Right ventricle myocardium inferior (tissue), 1 donor: ENCODE results near the gene OAF. TPM values are rescaled to one million over a fixed set of nuclear protein-coding genes. Genes with fewer than 3 reads are reported as not detected.
"Not testable (repeated sequence)": the region's sequence is repeated elsewhere in the genome, so short reads cannot be mapped to it uniquely, and the experiment has no call there.

ENCODE experiments used
- ATAC-seq: fragments of 200-7000 bp; cut with Tn5 transposase; one replicate; pipeline ENCODE4 v1.9.1; 2020; ENCODE audit warnings: mild to moderate bottlenecking, moderate library complexity
- DNase-seq: peaks from one replicate; pipeline ENCODE4 v3.0.0; 2021; ENCODE audit errors: missing footprints
- intact Hi-C: fragments of 100-400 bp; cut with DNase I; formaldehyde crosslinking; loops from one replicate; pipeline ENCODE4 v1.11.0; 2022
- total RNA-seq: library from RNA; stranded (reverse); fragmentation: NEBNext Ultra II Directional; extraction: Animal tissue kit (Norgen Biotek cat#: 25700); gene quantifications from one replicate; pipeline ENCODE4 v1.2.1, GENCODE V29; 2021
- donor health status: DM: no; HTN: yes; CAD: no; lungs with severe emphysema.

Gene OAF
- total RNA-seq, 1 donor from 2014 or later = 34.5 TPM

DNA sequence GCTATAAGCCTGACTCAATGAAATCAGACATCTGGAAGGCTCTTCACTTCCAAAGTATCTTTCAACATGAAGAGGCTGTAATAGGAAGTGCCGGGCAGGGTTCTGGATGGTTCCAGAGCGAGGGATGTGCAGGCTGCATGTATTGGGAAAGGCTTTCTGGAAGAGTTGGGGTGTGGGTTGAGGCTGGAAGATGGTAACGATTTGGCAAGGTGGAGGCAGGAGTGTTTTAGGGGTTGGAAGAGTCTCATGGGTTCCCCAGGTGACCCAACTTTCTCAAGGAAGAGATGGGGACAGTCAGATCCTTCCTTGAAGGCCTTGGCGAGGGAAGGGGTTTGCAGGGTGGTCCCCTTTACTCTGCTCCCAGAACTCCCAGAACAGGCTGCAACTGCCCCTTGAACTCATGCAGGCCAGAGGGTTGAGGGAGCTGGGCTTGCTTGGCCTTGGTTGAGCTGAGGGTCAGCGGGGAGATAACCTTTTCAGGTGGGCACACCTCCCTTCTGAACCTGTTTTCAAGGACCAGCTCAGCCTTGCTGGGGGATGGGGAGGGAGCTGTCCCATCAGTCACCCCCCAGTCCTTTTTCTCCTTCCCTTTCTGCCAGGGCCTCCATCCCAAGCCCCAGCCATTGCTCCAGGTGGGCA is 19.7 kb downstream of the OAF start:
- intact Hi-C loops = loop anchor here (1.0 kb wide), 1 partner anchor 58 kb away; no protein-coding TSS in a partner anchor

GRCh38 chr11:120231963-120232362 is 21.1 kb downstream of the OAF start:
- no peak for ATAC-seq
- intact Hi-C loops = no loop called here
- no peak for DNase-seq

More for the DNA sequence above, 19.7 kb downstream of the OAF start:
- no peak for DNase-seq
- no peak for ATAC-seq

GRCh38 chr11:120233207-120233803 is 22.5 kb downstream of the OAF start:
- ATAC-seq (no peak), DNase-seq (no peak)
- intact Hi-C loops = no loop called here

DNA sequence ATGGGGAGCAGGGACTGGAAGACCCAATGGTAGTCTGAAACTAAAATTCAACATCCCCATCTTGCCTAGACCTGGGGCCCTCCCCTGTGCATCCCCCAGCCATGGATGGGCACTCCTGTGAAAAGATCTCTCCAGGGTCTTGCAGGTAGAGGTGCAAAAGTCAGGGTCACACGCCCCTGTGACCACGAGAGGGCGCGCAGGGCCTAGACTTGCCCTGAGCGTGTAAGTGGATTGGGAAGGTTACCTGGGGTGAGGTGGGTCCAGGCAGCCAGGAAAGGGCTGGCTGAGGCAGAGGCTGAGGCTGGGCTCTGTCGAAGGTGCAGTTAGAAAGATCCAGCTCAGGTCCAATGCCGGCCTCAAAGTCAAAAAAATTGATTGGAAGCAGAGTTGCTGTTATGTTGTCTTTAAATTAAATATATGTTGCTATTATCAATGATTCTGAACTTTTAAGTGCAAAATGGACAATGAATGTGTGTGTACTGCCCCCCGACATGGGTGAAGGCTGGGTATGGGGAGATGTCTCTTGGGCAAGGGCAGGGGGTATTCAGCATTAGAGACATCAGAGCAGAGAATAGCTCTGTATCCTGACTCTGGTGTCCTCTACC is 24.3 kb downstream of the OAF start:
- ATAC-seq (peak; percentile 65), DNase-seq (peak; percentile 80)
- intact Hi-C loops = loop anchor here (1.0 kb wide), 1 partner anchor 68 kb away; no protein-coding TSS in a partner anchor

DNA sequence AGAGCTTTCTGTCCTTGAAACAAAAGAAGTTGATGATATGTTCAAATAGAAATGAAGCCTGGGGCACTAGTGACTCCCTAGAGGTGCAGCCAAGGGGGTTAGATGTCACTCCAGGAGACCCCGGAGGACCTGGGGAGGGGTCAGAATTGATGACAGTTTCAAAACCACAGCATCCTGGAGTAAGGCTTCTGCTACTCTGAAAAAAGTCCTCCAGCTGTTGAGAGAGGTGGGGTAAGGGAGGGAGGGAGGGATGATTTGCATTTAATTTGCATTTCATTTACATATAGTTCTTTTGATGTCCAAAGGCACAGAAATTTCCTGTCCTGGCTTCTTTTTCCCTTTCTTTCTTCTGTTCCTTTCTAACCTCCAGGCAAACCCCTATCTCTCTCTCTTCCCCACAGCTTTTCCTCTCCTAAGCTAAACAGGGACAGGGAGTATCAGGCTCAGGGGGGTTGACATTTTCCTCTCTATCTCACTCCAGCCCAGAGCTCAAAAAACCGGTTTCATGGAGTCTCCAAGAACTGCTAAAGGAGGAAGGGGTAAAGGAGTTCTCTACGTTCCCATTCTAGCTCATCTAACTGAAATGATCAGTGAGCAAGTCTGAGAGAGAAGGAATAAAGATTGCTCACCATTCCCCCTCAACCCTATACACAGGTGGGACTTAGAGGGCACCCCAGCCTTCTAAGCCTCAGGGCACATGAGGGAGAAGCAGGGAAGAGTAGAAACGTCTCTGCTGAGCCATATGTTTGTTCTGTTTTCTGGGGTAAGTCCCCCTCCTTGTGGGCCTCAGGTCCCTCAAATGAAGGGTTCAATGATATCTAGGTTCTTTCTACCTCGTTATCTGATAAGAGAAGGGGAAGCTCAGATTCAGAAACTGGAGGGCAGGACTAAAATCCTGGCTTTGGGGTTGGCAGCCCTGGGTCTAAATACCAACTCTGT is 25.6 kb downstream of the OAF start:
- DNase-seq = no peak
- intact Hi-C loops = no loop called here
- no peak for ATAC-seq

DNA sequence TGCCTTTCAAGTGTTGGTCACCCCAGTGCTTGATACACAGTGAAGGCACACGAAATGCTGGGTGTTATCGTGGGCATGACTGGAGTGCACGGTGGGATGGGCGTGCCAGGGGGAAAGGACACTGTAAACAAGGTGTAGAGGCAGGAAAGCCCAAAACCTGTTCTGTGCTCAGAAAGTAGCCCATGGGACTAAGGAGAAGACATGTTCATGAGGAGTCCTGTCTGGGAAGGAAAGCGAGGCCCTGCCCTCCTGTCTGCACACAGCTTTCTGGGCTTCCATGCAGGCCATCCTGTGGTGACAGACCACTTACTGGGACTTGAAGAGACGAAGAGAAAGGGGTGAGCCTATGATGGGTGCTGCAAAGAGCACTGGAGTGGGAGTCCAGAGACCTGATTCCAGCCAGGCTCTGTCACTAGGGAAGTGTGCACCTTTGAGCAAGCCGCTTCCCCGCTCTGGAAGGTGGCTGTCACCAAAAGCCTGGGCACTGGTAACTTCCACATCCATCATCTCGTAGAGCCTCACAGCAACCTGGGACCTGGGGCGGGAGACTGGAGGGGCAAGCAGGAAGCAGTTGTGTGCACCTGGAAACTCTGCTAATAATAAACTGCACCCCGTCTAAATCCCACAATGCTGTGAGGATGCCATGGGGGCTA is 28.3 kb downstream of the OAF start:
- intact Hi-C loops = no loop called here
- ATAC-seq (no peak), DNase-seq (no peak)

DNA sequence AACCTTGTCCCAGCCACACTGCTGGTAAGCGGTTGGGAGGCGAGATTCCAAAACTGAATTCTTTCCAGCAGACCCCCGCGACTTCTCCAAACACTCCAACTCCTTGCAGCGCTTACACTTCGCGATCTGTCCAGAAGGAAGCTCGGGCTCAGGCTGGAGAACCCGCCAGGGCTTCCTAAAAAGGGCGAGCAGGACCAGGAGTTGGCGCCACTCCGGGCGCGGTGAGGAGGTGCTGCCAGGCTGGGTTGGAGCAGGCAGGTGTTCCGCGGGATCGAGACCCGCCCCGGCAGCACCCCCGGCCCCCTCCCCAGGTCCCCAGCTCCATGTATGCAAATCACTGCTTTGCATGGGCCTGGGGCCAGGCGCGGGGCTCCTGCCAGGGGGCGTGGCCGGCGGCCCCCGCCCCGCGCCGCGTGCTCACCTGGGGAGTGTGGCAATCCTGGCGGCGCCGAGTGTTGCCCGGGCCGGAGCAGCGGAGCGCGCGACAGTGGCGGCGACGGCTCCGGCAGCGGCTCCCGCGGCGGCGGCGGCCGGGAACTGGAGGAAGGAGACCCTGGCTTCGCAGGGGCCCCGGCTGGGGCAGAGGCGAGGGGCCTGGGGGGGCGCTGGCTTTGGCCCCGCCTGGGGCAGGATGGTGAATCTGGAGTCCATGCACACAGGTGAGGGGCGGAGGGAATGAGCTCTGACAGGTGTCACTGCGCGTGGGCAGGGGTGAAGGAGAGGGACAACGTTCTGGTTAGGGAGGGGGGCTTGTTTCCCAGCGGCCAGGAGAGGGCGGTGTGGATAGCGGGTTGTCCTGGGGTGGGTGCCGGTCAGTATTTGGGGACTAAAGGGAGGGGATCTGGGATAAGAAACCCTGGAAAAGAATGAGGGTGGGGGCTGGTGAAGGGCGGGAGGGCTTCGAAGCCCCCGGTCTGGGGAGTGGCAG is 29.1 kb downstream of the OAF start, which contains the start of gene POU2F3:
POU2F3 (plus strand) TSS at position 428 of the 928 bp plus-strand sequence; CDS start at position 632, 204 bp downstream.
- intact Hi-C loops = no loop called here
- DNase-seq = no peak

GRCh38 chr11:120240866-120241265 is 30.0 kb downstream of the OAF start:
- ATAC-seq (no peak), DNase-seq (no peak)
- intact Hi-C loops = no loop called here

More for the DNA sequence above, 29.1 kb downstream of the OAF start, which contains the start of gene POU2F3:
- ATAC-seq = no peak

GRCh38 chr11:120241277-120241676 is 30.4 kb downstream of the OAF start:
- DNase-seq (no peak), ATAC-seq (no peak)
- intact Hi-C loops = no loop called here

- intact Hi-C loops = no loop called here
- DNase-seq = no peak
- no peak for ATAC-seq
Measured at GRCh38 chr11:120243221-120243620, 32.4 kb downstream of the OAF start.

- ATAC-seq = no peak
- intact Hi-C loops = no loop called here
Measured at GRCh38 chr11:120244476-120245365, 33.9 kb downstream of the OAF start.

DNA sequence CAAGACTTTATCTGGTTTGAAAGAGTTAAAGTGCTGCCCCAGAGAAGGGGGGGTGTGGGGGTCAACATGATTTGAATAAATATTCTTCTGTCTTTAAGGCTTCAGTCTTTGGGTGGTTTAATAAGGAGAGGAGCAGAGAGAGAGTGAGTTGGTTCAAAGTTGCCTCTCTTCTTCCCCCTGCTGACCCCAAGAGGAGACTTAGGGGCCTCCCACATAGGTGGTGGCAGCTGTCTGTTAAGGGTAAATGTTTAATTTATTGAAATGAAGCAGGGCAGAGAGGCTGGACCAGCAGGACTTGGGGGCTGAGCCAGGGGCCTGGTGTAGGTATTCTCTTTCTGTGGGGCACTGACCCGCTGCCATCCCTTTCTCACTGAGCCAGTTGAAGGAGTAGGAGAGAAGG is 34.6 kb downstream of the OAF start:
- intact Hi-C loops = no loop called here
- DNase-seq = no peak
- ATAC-seq = no peak

More at GRCh38 chr11:120244476-120245365, 33.9 kb downstream of the OAF start:
- no peak for DNase-seq

GRCh38 chr11:120248551-120249278 is 37.9 kb downstream of the OAF start:
- DNase-seq (no peak), ATAC-seq (no peak)
- intact Hi-C loops = no loop called here

DNA sequence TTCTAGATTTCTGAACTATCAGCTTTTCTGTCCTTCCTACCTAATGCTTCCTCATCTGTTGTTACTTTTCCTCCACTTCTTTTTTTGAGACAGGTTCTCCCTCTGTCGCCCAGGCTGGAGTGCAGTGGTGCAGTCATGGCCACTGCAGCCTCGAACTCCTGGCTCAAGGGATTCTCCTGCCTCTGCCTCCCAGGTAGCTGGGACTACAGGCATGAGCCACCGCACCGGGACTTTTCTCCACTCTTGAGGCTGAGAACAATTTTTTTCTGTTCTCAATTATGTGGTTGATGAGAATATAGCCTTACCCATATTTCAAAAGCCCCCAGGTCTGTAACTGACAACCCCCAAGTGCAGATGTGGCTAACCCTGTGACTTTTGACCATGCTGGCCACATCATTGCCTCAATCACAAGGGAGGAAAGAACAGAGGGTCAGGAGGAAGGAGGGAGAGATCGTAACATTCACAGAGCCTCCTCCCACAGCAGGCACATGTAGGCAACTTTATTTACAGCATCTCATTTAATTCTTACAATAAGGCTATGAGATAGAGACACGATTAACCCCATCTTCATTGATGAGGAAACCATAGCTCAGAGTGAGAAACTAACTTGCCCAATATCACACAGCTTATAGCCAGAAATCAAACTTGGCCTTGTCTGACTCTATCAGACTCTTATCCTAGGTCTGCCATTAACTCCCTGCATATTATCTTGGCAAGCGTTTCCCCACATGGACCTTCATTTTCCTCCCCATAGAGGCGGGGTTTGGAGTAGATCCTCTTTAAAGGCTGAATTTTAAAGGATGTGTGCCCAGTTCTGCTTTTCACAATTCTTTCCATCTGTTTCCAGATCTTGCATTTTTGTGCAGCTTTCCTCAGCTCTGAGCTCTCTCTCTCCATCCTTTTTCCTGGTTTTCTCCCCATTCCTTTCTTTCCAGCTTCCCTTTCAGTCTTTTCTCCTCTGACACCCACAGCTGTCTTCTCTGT is 38.7 kb downstream of the OAF start:
- DNase-seq (no peak), ATAC-seq (no peak)
- intact Hi-C loops = no loop called here

GRCh38 chr11:120253377-120253776 is 42.5 kb downstream of the OAF start:
- ATAC-seq, DNase-seq, intact Hi-C loops: not testable (repeated sequence)
